Measurements from ENCODE around the gene FNBP1.
"Not testable (repeated sequence)": the region's sequence is repeated elsewhere in the genome, so short reads cannot be mapped to it uniquely, and the experiment has no call there.

- TF ChIP-seq CTCF, POLR2A (IDR thresholded peaks at IDR 0.05): not testable (repeated sequence)
Measured at GRCh38 chr9:129890718-129891299, 152.2 kb downstream of the FNBP1 start.
